WTC11 (cell line): ENCODE data around the gene MLC1.

Experiments used
- TF ChIP-seq, protein P1 (sequence below): sonication (generic); formaldehyde crosslinking; IDR thresholded peaks from 2 replicates; pipeline ENCODE4 v1.8.1; 2023; ENCODE audit warnings: mild to moderate bottlenecking, missing genetic modification reagents, moderate library complexity
- TF ChIP-seq, protein P2 (sequence below): sonication (generic); formaldehyde crosslinking; IDR thresholded peaks from 2 replicates; pipeline ENCODE4 v1.8.0; 2023; ENCODE audit warnings: mild to moderate bottlenecking, missing genetic modification reagents

DNA sequence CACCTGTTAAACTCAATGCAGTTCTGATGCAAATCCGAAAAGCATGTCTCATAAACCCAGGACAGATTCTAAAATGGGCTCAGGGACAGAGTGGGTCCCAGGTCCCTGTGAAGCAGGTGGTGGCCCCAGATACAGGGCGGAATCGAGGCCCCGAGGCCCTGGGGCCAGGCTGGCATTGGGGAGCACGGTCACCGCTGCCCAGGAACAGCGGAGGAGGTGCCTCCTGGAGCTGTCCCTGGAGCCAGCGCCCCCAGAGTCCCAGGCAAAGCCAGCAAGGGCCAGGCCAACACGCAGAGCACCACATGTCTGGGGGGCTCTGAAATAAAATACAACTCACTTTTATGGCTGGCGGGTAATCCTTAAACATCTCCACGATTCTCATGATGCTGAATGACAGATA is 17.1 kb downstream of the MLC1 start:
- TF ChIP-seq, protein P1, sequence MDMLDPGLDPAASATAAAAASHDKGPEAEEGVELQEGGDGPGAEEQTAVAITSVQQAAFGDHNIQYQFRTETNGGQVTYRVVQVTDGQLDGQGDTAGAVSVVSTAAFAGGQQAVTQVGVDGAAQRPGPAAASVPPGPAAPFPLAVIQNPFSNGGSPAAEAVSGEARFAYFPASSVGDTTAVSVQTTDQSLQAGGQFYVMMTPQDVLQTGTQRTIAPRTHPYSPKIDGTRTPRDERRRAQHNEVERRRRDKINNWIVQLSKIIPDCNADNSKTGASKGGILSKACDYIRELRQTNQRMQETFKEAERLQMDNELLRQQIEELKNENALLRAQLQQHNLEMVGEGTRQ (CRISPR knock-in tag): no peak
- TF ChIP-seq, protein P2, sequence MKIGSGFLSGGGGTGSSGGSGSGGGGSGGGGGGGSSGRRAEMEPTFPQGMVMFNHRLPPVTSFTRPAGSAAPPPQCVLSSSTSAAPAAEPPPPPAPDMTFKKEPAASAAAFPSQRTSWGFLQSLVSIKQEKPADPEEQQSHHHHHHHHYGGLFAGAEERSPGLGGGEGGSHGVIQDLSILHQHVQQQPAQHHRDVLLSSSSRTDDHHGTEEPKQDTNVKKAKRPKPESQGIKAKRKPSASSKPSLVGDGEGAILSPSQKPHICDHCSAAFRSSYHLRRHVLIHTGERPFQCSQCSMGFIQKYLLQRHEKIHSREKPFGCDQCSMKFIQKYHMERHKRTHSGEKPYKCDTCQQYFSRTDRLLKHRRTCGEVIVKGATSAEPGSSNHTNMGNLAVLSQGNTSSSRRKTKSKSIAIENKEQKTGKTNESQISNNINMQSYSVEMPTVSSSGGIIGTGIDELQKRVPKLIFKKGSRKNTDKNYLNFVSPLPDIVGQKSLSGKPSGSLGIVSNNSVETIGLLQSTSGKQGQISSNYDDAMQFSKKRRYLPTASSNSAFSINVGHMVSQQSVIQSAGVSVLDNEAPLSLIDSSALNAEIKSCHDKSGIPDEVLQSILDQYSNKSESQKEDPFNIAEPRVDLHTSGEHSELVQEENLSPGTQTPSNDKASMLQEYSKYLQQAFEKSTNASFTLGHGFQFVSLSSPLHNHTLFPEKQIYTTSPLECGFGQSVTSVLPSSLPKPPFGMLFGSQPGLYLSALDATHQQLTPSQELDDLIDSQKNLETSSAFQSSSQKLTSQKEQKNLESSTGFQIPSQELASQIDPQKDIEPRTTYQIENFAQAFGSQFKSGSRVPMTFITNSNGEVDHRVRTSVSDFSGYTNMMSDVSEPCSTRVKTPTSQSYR (CRISPR knock-in tag): no peak
